Ovary (tissue), 9 donors: ENCODE measurements around the gene OR8B12. TPM values are rescaled to one million over a fixed set of nuclear protein-coding genes. Genes with fewer than 3 reads are reported as not detected.

Experiments
- DNase-seq, 5 donors: peaks; one replicate each; pipeline ENCODE4 v3.0.0-alpha.2; 2019 to 2020
- H3K27ac ChIP-seq, 2 donors: fragments of 200-600 bp; one replicate each; pipeline versions ENCODE4 v1.5.1 to v1.8.0; 2019 to 2022
- H3K27me3 ChIP-seq: fragments of 200-600 bp; one replicate; pipeline ENCODE4 v1.8.0; 2022
- H3K36me3 ChIP-seq: fragments of 200-600 bp; sonication (generic); one replicate; pipeline ENCODE4 v1.5.1; 2019
- H3K4me1 ChIP-seq: one replicate; pipeline ENCODE4 v1.8.1; 2013; ENCODE audit warnings: mild to moderate bottlenecking, moderate library complexity; ENCODE audit not compliant: insufficient read depth
- H3K4me3 ChIP-seq: fragments of 200-600 bp; sonication (generic); one replicate; pipeline ENCODE4 v1.5.1; 2017
- H3K9me3 ChIP-seq, 2 donors: fragments of 200-600 bp in 1 of 2; sonication (generic) in 1 of 2; one replicate each; pipeline versions ENCODE4 v1.5.1 to v1.8.1; 2013 to 2019; ENCODE audit warnings: mild to moderate bottlenecking in 1 of 2, moderate library complexity in 1 of 2
- CTCF ChIP-seq, 3 donors: fragments of 450-650 bp in 2 of 3; fragments of 200-600 bp in 1 of 3; IDR thresholded peaks; one replicate each; pipeline versions ENCODE4 v1.5.1 to v1.8.0; 2016 to 2022; ENCODE audit warnings: antibody characterized with exemption in 3 of 3, mild to moderate bottlenecking in 1 of 3
- EP300 ChIP-seq: sonication (generic); formaldehyde crosslinking; IDR thresholded peaks from one replicate; pipeline ENCODE4 v1.6.1; 2017; ENCODE audit warnings: antibody characterized with exemption
- POLR2A ChIP-seq: fragments of 450-650 bp; IDR thresholded peaks from one replicate; pipeline ENCODE4 v1.6.1; 2017; ENCODE audit warnings: antibody characterized with exemption, mild to moderate bottlenecking, moderate library complexity
- WGBS, 3 donors: extraction: QIAGEN DNeasy Blood & Tissue Kit in 1 of 3; methylation state at CpG; one replicate each; pipeline versions ENCODE4 v1.1.5 to v1.1.7; 2013 to 2017; 5-methylcytosine and 5-hydroxymethylcytosine counted together
- intact Hi-C, 4 donors: fragments of 100-400 bp; cut with DNase I; formaldehyde crosslinking; loops; one replicate each; pipeline versions ENCODE4 v1.11.0 to v1.15.1; 2022 to 2023
- polyA plus RNA-seq, 2 donors: library from polyadenylated mRNA; stranded (reverse); fragments of 200-250 nt in 1 of 2; fragments of 350-450 nt in 1 of 2; fragmentation: Illumina TruSeq in 1 of 2; extraction: RNeasy Lipid Tissue Mini Kit (QIAGEN cat#74804) in 1 of 2; gene quantifications; one replicate each; pipeline ENCODE4 v1.2.3, GENCODE V29; 2013 to 2014
- small RNA-seq: library from RNA; depleted of rRNA; stranded (forward); fragments of <200 nt; gene quantifications from one replicate; pipeline ENCODE3, GENCODE V24; 2016
- total RNA-seq, 7 donors: library from RNA; depleted of rRNA in 2 of 7; stranded (reverse); fragments of >200 nt in 2 of 7; fragmentation: NEBNext Ultra II Directional in 3 of 7; extraction: Animal tissue kit (Norgen Biotek cat#: 25700) in 3 of 7; gene quantifications; one replicate each; pipeline versions ENCODE4 v1.1.0 to v1.2.4, GENCODE V29; 2016 to 2023
- donor health status: DM: no; HTN: no; CAD: no; lungs with moderate emphysema.
- donor health status: DM: no; HTN: no; CAD: no.
- donor health status: Bipolar disorder and iron deficiency.
- donor health status: DM: yes; HTN: yes; CAD: no.
- donor health status: DM: no; HTN: no; CAD: no.
- donor health status: DM: yes; HTN: yes; CAD: no.

OR8B12 gene
- total and polyA plus RNA-seq, 9 donors: not detected

DNA sequence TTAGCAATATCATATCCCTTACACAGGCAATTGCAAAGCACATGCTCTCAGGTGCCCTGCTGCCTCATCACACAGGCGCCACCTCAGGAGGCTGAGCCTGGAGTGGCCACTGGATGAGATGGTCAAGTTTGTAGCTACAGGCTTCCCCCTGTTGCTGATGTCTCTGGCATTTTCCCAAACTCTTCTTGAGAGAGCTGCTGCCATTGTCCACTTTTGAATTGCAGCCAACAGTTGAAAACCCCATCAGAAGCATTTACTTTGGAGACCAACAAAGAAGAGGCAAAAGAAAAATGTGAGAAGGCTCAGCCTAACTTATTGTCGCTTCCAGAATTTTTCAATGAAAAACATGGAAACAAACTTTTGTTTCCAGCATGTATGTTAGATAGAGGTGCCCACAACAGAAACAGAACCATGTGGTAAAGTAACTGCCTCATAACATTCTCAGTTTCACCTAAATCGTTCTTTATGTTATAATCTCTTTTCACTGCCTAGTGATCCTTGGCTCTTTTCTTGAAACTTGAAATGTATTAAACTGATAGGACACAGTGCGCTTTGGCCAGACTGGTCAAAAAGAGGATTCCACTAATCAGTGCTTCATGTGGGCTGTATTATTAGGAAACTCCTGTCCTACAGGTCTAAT, 50.3 kb downstream of the OR8B12 start:
- intact Hi-C loops: no loop called here
- no peaks in the 10 kb centered on the region for H3K4me1 ChIP-seq
- no peak overlapping the region for H3K4me3 ChIP-seq
- H3K27ac ChIP-seq: no peak overlapping the region
- H3K9me3 ChIP-seq: no peaks in the 10 kb centered on the region
- H3K36me3 ChIP-seq: no peaks in the 10 kb centered on the region
- WGBS, 3 donors: 83 to 92% (median 85%) methylated on average over 4 of the region's 4 CpGs
- H3K27me3 ChIP-seq: no peaks in the 10 kb centered on the region
- TF ChIP-seq POLR2A (no peak), CTCF (IDR thresholded peaks at IDR 0.05) (no peak), EP300 (no peak)
- DNase-seq: no peak

Small RNAs within 50 kb of the gene (small RNA-seq; reads per million reads assigned to genes)
- not detected for gene OR8A3P

Other genes starting within 250 kb of the OR8B12 start
- not detected for gene OR8D1, start 229.7 kb downstream of the OR8B12 start, total RNA-seq
- gene OR8D1, start 229.7 kb downstream of the OR8B12 start, polyA plus RNA-seq: not detected
- not detected for gene OR8D2, start 223.5 kb downstream of the OR8B12 start, total RNA-seq
- not detected for gene OR8D2, start 223.5 kb downstream of the OR8B12 start, polyA plus RNA-seq
- gene OR8B2, start 159.2 kb downstream of the OR8B12 start, total RNA-seq: not detected
- not detected for gene OR8B2, start 159.2 kb downstream of the OR8B12 start, polyA plus RNA-seq
- gene OR8B3, start 144.6 kb downstream of the OR8B12 start, total RNA-seq: not detected
- not detected for gene OR8B3, start 144.6 kb downstream of the OR8B12 start, polyA plus RNA-seq
- gene OR8B4, start 118.8 kb downstream of the OR8B12 start, total RNA-seq: not detected
- gene OR8B4, start 118.8 kb downstream of the OR8B12 start, polyA plus RNA-seq: not detected
- not detected for gene OR8B8, start 98.0 kb downstream of the OR8B12 start, total RNA-seq
- gene OR8B8, start 98.0 kb downstream of the OR8B12 start, polyA plus RNA-seq: not detected
- not detected for gene OR8A1, start 26.3 kb upstream of the OR8B12 start, total RNA-seq
- not detected for gene OR8A1, start 26.3 kb upstream of the OR8B12 start, polyA plus RNA-seq
- gene PANX3, start 67.8 kb upstream of the OR8B12 start, total RNA-seq: not detected
- gene PANX3, start 67.8 kb upstream of the OR8B12 start, polyA plus RNA-seq: not detected
- 10 to 100 TPM; 15.0 to 41.4 (median 24.2) TPM for gene TBRG1, start 79.2 kb upstream of the OR8B12 start, total RNA-seq
- 10 to 100 TPM; 20.4 to 27.4 TPM for gene TBRG1, start 79.2 kb upstream of the OR8B12 start, polyA plus RNA-seq
- gene SIAE, start 130.1 kb upstream of the OR8B12 start, total RNA-seq: 10 to 100 TPM in 3 of 7 donors, 1 to 10 TPM in 4; 2.3 to 14.7 (median 8.1) TPM
- gene SIAE, start 130.1 kb upstream of the OR8B12 start, polyA plus RNA-seq: 10 to 100 TPM in 1 of 2 donors, 1 to 10 TPM in 1; 5.1 to 18.8 TPM
- 10 to 100 TPM in 1 of 7 donors, 1 to 10 TPM in 6; 1.3 to 30.1 (median 3.0) TPM for gene SPA17, start 130.2 kb upstream of the OR8B12 start, total RNA-seq
- gene SPA17, start 130.2 kb upstream of the OR8B12 start, polyA plus RNA-seq: 10 to 100 TPM in 1 of 2 donors, 1 to 10 TPM in 1; 2.3 to 10.4 TPM
- gene NRGN, start 196.3 kb upstream of the OR8B12 start, total RNA-seq: 1 to 10 TPM in 6 of 7 donors, not detected in 1; 1.1 to 7.0 (median 4.2) TPM
- gene NRGN, start 196.3 kb upstream of the OR8B12 start, polyA plus RNA-seq: 1 to 10 TPM; 3.3 to 5.1 TPM
- gene VSIG2, start 208.6 kb upstream of the OR8B12 start, total RNA-seq: 10 to 100 TPM in 1 of 7 donors, 1 to 10 TPM in 3, under 1 TPM in 2, not detected in 1; 0.38 to 27.1 (median 1.8) TPM
- under 1 TPM; 0.30 to 0.48 TPM for gene VSIG2, start 208.6 kb upstream of the OR8B12 start, polyA plus RNA-seq
- gene ESAM, start 218.6 kb upstream of the OR8B12 start, total RNA-seq: 10 to 100 TPM in 4 of 7 donors, 1 to 10 TPM in 3; 7.3 to 28.4 (median 11.2) TPM
- gene ESAM, start 218.6 kb upstream of the OR8B12 start, polyA plus RNA-seq: 10 to 100 TPM; 40.7 to 46.6 TPM